Astrocyte (in vitro differentiated cells and primary cell): ENCODE data around the gene PTPRN2.

Source experiments
- CTCF ChIP-seq: IDR thresholded peaks from 2 replicates; pipeline ENCODE4 v1.5.1; 2011; ENCODE audit warnings: low read depth, mild to moderate bottlenecking, inconsistent platforms, low read length, moderate library complexity; ENCODE audit not compliant: insufficient read depth
- EZH2 ChIP-seq: IDR thresholded peaks from 2 replicates; pipeline ENCODE4 v1.6.1; 2012; ENCODE audit warnings: mild to moderate bottlenecking, low read length, inconsistent platforms; ENCODE audit not compliant: insufficient read depth

GRCh38 chr7:157786375-157787274 lies 801.0 kb downstream of the PTPRN2 start:
- TF ChIP-seq CTCF (no peak), EZH2 (no peak)
